ENCODE measurements around the gene ANGPT4.

- TF ChIP-seq, protein P1, sequence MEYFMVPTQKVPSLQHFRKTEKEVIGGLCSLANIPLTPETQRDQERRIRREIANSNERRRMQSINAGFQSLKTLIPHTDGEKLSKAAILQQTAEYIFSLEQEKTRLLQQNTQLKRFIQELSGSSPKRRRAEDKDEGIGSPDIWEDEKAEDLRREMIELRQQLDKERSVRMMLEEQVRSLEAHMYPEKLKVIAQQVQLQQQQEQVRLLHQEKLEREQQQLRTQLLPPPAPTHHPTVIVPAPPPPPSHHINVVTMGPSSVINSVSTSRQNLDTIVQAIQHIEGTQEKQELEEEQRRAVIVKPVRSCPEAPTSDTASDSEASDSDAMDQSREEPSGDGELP (CRISPR knock-in tag; IDR thresholded peaks at IDR 0.05; ENCODE audit: borderline replicate concordance): no peak
- TF ChIP-seq XRCC5 (IDR thresholded peaks at IDR 0.05; ENCODE audit: low read depth, low read length): no peak
- no peak for TF ChIP-seq DACH1 (IDR thresholded peaks at IDR 0.05; ENCODE audit: partially characterized antibody)
- TF ChIP-seq ARID3B (CRISPR knock-in tag; IDR thresholded peaks at IDR 0.05; ENCODE audit: borderline replicate concordance): no peak
- no peak for TF ChIP-seq POLR2AphosphoS5 (IDR thresholded peaks at IDR 0.05; ENCODE audit: control insufficient read depth, insufficient read depth, low read depth, low read length)
- TF ChIP-seq JUNB (CRISPR knock-in tag; conservative IDR thresholded peaks at IDR 0.05): no peak
- TF ChIP-seq ZNF354B (CRISPR knock-in tag; IDR thresholded peaks at IDR 0.05): no peak
Observed at GRCh38 chr20:871948-872347, 44.2 kb downstream of the ANGPT4 start.

All from K562 (cell line).